ENCODE measurements around the gene PLXDC1.

GRCh38 chr17:39197380-39198185 lies 46.1 kb upstream of the PLXDC1 start, which contains the start of gene CACNB1:
- TF ChIP-seq CTCF (IDR thresholded peaks at IDR 0.05 in 4 of 5, conservative IDR thresholded peaks at IDR 0.05 in 1 of 5) (no peak), POLR2A (IDR thresholded peaks at IDR 0.05) (peak; percentile 78 to 83)

Data from gastrocnemius medialis (tissue), 4 donors.